Left ventricle myocardium inferior (tissue), 1 donor: ENCODE measurements around the gene TMEM178A. TPM values are rescaled to one million over a fixed set of nuclear protein-coding genes. Genes with fewer than 3 reads are reported as not detected.
A peak's percentile ranks its signal among the peaks of the same experiment; 100 is the strongest.

Experiments
- DNase-seq: peaks from one replicate; pipeline ENCODE4 v3.0.0-alpha.2; 2020
- H3K27ac ChIP-seq: fragments of 200-600 bp; replicated peaks from 2 replicates; pipeline ENCODE4 v1.8.0; 2021
- H3K27me3 ChIP-seq: fragments of 200-600 bp; 2 replicates; pipeline ENCODE4 v1.8.0; 2021; ENCODE audit warnings: low read depth
- H3K36me3 ChIP-seq: fragments of 200-600 bp; 2 replicates; pipeline ENCODE4 v1.8.0; 2021
- H3K4me1 ChIP-seq: fragments of 200-600 bp; 2 replicates; pipeline ENCODE4 v1.8.0; 2021
- H3K4me3 ChIP-seq: fragments of 200-600 bp; 2 replicates; pipeline ENCODE4 v1.8.0; 2021; ENCODE audit warnings: mild to moderate bottlenecking, moderate library complexity
- H3K9me3 ChIP-seq: fragments of 200-600 bp; replicated peaks from 2 replicates; pipeline ENCODE4 v1.8.0; 2021
- intact Hi-C: fragments of 100-400 bp; cut with micrococcal nuclease; formaldehyde crosslinking; loops from one replicate; pipeline ENCODE4 v1.11.0; 2022
- total RNA-seq: library from RNA; stranded (reverse); fragmentation: NEBNext Ultra II Directional; extraction: Animal tissue kit (Norgen Biotek cat#: 25700); gene quantifications from one replicate; pipeline ENCODE4 v1.2.1, GENCODE V29; 2021
- TF ChIP-seq, protein P1 (sequence below): fragments of 200-600 bp; IDR thresholded peaks from 2 replicates; pipeline ENCODE4 v1.8.0; 2021; ENCODE audit warnings: antibody characterized with exemption, mild to moderate bottlenecking, borderline replicate concordance
- donor health status: DM: no; HTN: yes; CAD: no; lungs with severe emphysema.

Gene TMEM178A
- total RNA-seq, 1 donor from 2014 or later = 3.6 TPM

DNA sequence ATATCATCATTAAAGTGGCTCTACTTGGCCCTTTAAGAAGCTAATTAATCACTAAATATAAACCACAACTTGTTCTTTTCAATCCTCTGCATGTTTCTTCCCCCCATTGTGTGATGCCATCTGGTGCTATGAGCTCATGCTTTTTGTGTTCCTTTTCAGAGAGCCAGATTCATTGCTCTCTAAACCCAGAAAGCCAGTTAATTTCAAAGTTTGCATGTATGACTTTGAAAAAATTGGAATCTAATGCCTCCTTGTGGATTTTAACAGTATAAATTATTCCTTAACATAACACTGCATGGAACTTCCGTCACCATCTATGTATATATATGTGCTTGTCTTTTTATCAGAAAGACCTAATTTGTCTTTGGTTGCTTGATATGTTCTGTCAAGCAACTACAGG, 31.1 kb downstream of the TMEM178A start:
- H3K9me3 ChIP-seq = peaks cover 26% of the 10 kb centered on the region
- peak overlapping the region; percentile 5 for H3K4me3 ChIP-seq
- no peaks in the 10 kb centered on the region for H3K27me3 ChIP-seq
- TF ChIP-seq, protein P1, sequence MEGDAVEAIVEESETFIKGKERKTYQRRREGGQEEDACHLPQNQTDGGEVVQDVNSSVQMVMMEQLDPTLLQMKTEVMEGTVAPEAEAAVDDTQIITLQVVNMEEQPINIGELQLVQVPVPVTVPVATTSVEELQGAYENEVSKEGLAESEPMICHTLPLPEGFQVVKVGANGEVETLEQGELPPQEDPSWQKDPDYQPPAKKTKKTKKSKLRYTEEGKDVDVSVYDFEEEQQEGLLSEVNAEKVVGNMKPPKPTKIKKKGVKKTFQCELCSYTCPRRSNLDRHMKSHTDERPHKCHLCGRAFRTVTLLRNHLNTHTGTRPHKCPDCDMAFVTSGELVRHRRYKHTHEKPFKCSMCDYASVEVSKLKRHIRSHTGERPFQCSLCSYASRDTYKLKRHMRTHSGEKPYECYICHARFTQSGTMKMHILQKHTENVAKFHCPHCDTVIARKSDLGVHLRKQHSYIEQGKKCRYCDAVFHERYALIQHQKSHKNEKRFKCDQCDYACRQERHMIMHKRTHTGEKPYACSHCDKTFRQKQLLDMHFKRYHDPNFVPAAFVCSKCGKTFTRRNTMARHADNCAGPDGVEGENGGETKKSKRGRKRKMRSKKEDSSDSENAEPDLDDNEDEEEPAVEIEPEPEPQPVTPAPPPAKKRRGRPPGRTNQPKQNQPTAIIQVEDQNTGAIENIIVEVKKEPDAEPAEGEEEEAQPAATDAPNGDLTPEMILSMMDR = peak; percentile 65
- intact Hi-C loops = loop anchor here (5.0 to 10.0 kb wide), 3 partner anchors 105 to 322 kb away; no protein-coding TSS in a partner anchor
- no peaks in the 10 kb centered on the region for H3K36me3 ChIP-seq
- H3K27ac ChIP-seq = peak overlapping the region; percentile 76
- DNase-seq = no peak
- peaks cover 31% of the 10 kb centered on the region for H3K4me1 ChIP-seq

DNA sequence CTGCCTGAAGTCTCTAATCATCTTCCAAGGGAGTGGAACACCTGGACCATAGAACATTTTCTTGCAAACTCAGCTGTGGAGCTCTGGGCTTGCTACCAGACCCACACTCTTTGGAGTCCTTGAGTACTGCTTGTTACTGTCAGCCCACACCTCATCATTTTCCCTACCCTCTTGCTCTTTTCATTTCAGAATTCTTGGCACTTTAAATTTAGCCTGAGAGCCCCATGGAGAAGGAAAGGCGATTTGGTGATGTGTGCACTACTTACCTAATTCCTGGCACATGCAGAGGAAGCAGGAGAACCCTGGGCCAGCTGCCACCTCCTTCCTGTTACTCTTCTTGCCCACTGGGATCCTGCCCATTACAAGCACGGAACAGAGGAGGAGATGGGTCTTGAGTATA, 31.7 kb downstream of the TMEM178A start:
- H3K36me3 ChIP-seq = no peaks in the 10 kb centered on the region
- TF ChIP-seq, protein P1 = no peak
- peak overlapping the region; percentile 76 for H3K27ac ChIP-seq
- intact Hi-C loops = loop anchor here (5.0 to 10.0 kb wide), 3 partner anchors 105 to 323 kb away; no protein-coding TSS in a partner anchor
- no peaks in the 10 kb centered on the region for H3K27me3 ChIP-seq
- peak overlapping the region; percentile 5 for H3K4me3 ChIP-seq
- peak; percentile 26 for DNase-seq
- H3K9me3 ChIP-seq = peaks cover 32% of the 10 kb centered on the region
- peaks cover 31% of the 10 kb centered on the region for H3K4me1 ChIP-seq

DNA sequence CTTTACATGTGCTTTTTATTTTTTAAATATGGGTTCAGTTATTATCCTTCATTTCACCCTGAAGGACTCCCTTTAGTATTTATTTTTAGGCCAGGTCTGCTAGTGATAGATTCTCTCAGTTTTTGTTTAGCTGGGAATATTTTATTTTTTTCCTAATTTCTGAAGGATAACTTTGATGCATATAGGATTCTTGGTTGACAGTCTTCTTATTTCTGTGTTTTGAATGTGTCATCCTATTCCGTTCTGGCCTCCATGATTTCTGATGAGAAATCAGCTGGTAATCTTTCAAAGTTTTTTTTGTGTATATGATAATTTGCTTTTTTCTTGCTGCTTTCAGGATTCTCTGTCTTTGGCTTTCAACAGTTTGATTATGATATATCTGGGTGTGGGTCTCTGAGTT, 35.4 kb downstream of the TMEM178A start:
- intact Hi-C loops = no loop called here
- H3K27me3 ChIP-seq = no peaks in the 10 kb centered on the region
- peaks cover 40% of the 10 kb centered on the region for H3K9me3 ChIP-seq
- no peak overlapping the region for H3K4me3 ChIP-seq
- no peak overlapping the region for H3K27ac ChIP-seq
- H3K4me1 ChIP-seq = peaks cover 19% of the 10 kb centered on the region
- DNase-seq = no peak
- TF ChIP-seq, protein P1 = no peak
- H3K36me3 ChIP-seq = no peaks in the 10 kb centered on the region

DNA sequence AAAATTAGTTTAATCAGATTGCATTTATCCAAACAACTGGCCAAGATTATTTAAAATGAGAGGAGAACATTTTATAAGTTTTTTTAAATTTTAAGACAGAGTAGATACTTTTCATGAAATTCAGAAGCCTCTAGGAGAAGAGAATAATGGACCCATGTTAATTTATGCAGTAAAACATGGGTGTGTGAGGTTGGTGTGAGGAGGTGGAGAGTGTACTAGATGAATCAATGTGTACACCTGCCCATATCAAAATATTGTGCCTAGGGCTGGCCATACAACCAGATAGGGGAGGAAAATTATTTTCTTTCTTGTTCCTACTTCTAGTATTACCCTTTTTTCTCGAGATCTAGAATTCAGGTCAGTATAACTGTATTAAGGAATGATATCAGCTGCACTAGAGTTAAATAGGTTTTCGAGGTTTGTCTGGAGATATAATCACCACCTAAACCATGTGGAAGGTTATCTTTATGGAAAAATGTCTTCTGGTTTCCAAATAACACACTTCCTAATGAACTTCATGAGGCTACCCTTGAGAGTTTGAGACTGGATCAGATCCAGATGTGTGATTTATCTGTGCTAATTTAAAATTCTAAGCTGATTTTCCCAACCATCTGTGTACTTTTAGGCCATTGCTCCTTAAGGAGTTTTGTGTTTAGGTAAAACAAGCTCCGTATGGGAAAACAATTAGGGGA, 37.6 kb downstream of the TMEM178A start:
- TF ChIP-seq, protein P1 = no peak
- no peaks in the 10 kb centered on the region for H3K36me3 ChIP-seq
- H3K4me3 ChIP-seq = no peak overlapping the region
- no peaks in the 10 kb centered on the region for H3K27me3 ChIP-seq
- DNase-seq = no peak
- intact Hi-C loops = no loop called here
- no peaks in the 10 kb centered on the region for H3K4me1 ChIP-seq
- H3K9me3 ChIP-seq = peaks cover 40% of the 10 kb centered on the region
- no peak overlapping the region for H3K27ac ChIP-seq

DNA sequence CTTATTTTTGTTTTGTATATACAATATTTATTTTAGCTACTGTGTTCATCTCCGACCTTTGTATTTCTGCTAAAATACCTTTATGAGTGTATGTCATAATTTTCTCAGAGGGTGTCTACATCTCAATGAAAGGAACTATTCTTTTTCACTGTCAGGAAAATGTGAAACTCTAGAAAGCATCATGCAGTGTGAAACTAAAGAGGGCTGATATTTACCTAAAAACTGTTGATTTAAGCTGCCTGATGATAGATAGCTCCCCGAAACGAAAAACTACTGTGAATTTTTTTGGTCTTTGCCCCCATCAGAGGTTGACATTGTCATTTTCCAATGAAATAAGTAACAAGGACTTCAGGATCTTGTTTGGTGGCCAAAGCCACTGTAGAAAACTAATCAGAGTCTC, 38.8 kb downstream of the TMEM178A start:
- Histone ChIP-seq H3K27me3 (no peaks in the 10 kb centered on the region), H3K9me3 (peaks cover 37% of the 10 kb centered on the region), H3K4me1 (no peaks in the 10 kb centered on the region), H3K4me3 (no peak overlapping the region), H3K27ac (no peak overlapping the region), H3K36me3 (no peaks in the 10 kb centered on the region)
- TF ChIP-seq, protein P1 = no peak
- DNase-seq = no peak
- intact Hi-C loops = no loop called here
